Measurements from ENCODE around the gene SLC39A13.

SLC39A13 gene

DNA sequence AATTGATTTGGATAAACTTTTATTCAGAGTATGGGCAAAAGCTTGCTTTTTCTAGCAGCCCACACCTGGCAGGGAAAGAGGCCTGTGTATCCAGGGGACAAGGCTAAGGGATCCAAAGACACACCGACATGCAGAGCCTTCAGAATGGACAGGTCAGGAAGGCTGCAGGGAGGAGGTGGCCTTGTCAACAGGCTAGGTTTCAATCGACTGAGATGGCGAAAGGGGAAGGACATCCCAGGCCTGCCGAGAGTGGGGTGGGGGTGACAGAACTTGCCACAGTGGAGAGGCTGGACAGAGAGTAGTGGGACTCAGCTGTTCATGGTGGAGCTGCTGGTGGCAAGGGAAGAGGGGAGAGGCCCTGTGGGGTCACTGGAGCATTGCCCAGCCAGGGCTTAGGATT is 5.3 kb upstream of the SLC39A13 start:
- no peak overlapping the region for H3K27ac ChIP-seq
- TF ChIP-seq, protein P1, sequence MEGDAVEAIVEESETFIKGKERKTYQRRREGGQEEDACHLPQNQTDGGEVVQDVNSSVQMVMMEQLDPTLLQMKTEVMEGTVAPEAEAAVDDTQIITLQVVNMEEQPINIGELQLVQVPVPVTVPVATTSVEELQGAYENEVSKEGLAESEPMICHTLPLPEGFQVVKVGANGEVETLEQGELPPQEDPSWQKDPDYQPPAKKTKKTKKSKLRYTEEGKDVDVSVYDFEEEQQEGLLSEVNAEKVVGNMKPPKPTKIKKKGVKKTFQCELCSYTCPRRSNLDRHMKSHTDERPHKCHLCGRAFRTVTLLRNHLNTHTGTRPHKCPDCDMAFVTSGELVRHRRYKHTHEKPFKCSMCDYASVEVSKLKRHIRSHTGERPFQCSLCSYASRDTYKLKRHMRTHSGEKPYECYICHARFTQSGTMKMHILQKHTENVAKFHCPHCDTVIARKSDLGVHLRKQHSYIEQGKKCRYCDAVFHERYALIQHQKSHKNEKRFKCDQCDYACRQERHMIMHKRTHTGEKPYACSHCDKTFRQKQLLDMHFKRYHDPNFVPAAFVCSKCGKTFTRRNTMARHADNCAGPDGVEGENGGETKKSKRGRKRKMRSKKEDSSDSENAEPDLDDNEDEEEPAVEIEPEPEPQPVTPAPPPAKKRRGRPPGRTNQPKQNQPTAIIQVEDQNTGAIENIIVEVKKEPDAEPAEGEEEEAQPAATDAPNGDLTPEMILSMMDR (IDR thresholded peaks at IDR 0.05), result no peak
- TF ChIP-seq ZFX (IDR thresholded peaks at IDR 0.05; ENCODE audit: borderline replicate concordance), result no peak

DNA sequence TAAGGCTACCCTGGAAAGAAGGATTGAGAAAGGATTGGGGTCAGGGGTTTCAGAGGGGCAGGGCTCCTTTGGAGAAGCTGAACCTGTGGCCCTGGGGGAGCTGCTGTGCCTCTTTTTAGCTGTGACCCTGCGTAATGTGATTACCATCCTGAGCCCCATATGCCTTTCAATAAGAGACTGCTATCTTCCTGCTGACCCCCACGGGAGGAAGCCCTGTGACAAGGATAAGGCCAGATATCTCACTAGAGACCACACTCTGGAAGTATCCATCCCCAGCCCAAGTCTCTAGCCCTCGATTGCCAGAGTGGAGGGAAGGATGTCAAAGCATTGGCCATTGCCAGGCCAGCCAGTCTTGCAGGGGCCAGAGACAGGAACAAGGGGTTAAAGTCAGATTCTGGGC is 4.8 kb upstream of the SLC39A13 start:
- TF ChIP-seq ZFX (IDR thresholded peaks at IDR 0.05; ENCODE audit: borderline replicate concordance), result no peak
- TF ChIP-seq, protein P1 (IDR thresholded peaks at IDR 0.05), result no peak
- H3K27ac ChIP-seq, result no peak overlapping the region

DNA sequence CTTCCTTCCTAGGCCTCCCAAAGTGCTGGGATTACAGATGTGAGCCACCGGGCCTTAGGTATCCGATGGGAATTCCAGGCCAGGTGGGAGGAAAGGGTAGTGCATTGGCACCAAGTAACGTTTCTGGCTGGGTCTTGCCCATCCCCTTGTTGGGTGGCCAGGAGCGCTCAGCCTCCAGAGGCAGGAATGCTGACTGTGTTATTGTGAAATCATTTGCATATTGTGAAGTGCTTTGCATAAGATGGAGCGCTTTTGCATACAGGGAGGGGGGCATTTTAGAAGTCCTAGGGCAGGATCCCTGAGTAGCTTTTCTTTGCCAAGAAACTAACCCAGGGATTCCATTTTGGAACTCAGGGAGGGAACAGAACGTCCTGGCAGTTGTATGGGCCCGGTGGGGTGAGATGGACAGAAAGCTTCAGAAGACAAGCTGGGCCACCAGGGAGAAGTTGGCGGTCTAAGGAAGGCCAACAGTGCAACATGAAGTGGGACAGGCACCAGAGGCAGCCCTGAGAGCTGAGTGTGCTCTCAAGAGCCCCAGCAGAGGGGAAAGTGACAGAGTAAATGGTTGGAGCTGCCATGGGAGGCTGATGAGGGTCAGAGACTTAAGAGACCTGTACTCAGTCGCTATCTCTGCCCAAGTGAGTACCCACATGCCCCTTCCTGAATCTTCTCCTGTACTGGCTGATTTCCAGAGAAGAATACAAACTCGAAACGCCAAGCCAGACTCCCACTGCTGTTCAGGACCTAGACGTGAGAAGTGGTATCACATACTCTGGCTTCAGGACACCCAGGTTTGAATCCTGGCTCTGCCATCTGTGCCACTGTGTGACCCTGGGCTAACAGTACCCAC is 1.3 kb upstream of the SLC39A13 start:
- H3K27ac ChIP-seq, result peak overlapping the region; percentile 94
- TF ChIP-seq, protein P1 (IDR thresholded peaks at IDR 0.05), result no peak
- TF ChIP-seq ZFX (IDR thresholded peaks at IDR 0.05; ENCODE audit: borderline replicate concordance), result no peak

DNA sequence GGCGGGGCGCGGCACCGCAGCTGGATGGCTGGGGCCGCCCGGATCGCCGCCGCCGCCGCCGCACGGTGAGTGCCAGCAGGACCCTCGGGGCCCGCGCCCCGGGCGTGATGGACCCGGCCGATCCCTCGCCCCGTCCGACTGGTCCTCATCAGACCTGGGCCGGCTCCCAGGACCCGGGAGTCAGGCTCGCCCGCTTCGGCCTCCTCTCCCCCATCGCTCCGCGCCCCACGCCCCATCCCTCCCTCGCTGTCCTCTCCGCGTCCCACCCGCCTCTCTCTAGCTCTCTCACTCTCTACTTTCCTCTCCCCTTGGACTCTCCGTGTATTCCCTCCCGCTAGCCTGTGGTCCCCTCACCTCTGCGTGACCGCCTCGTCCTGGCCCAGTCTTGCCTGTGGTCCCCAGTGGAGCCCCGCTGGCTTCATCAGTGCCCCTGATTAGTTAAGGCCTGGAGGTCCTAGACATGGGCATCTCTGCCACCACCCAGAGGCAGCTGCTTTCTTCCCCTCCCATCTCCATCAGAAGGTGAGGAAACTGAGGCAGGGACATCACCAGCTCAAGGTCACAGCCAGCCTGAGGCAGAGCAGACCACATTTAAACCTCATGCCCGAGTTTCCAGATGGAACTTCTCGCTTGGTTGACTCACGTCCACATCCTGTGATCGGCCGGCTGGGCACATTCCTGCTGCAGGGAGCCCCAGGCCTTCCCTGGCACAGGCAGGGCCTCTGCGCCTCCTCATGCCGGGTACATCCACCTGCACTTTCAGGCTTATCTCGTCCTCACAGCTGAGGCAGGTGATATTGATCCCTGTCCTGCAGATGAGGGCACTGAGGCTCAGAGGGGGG is 429 bp downstream of the SLC39A13 start:
- no peak for TF ChIP-seq ZFX (IDR thresholded peaks at IDR 0.05; ENCODE audit: borderline replicate concordance)
- TF ChIP-seq, protein P1 (IDR thresholded peaks at IDR 0.05), result no peak
- H3K27ac ChIP-seq, result peak overlapping the region; percentile 94

DNA sequence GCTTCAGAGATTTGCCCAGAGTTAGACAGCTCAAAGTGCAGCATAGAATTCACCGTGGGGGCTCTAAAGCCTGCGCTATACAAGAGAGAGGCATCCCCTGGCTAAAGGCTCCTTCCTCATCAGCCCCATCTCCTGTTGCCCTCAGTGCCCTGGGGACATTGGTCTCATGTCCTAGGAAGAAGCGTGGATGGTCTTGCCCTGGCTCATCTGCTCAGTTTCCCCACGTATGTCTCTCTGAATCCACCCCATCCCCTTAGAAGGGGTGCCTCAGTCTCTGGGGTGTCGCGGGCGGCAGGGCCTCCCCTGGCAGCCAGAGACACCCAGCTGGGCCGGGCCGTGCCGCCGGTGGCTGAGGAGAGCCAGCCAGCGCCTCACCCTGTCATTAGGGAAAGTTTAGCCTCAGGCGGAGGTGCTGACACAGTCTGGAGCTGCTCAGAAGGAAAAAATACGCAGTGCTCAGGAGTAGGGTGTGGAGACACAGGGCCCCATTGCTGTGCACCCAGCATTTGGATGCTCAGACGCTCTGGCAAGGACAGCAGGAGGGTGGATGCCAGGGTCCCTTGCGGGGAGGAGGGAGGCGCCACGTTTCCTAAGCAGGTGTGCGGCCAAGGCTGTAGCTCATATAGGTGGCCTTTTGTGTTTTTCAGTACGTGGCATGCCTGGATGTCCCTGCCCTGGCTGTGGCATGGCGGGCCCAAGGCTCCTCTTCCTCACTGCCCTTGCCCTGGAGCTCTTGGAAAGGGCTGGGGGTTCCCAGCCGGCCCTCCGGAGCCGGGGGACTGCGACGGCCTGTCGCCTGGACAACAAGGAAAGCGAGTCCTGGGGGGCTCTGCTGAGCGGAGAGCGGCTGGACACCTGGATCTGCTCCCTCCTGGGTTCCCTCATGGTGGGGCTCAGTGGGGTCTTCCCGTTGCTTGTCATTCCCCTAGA is 1.3 kb downstream of the SLC39A13 start:
- TF ChIP-seq ZFX (IDR thresholded peaks at IDR 0.05; ENCODE audit: borderline replicate concordance), result no peak
- TF ChIP-seq, protein P1 (IDR thresholded peaks at IDR 0.05), result no peak
- H3K27ac ChIP-seq, result no peak overlapping the region

DNA sequence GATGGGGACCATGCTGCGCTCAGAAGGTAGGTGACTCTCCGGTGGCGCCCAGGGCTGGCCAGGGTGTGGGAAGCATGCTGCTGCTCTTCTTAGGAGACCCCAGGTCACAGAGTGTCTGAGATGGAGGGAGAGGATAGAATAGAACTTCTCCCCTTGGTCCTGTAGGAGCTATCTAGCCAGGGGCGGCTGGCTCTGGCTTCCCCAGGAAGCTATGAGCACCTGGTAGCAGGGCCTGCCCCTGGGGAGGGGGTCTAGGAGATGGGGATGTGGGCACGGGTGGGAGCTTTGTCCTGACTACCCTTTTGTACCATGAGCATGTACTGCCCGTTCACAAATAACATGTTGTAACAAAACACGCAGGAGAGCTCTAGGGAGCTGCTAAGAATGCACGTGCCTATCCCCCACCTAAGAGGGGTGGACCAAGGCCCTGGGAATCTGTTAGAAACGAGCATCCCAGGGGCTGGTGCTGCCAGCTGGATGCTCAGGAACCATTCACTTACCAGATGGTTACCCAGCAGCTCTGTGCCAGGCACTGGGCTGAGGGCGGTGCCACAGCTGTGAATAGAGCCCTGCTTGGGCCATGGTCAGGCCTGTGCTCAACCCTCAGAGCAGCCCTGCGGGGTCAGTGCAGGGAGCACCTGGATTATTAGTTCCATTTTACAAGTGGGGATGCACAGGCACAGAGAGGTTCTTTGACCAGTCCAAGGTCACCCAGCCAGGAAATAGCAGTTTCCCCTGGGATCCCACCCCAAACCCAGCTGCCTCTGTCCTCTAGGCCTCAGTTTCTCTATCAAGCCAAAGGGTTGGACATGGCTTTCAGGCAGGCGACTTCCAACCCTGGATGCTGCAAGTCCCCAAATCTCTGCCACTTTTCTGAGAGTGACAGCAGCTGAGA is 2.2 kb downstream of the SLC39A13 start:
- no peak overlapping the region for H3K27ac ChIP-seq
- TF ChIP-seq, protein P1 (IDR thresholded peaks at IDR 0.05), result no peak
- no peak for TF ChIP-seq ZFX (IDR thresholded peaks at IDR 0.05; ENCODE audit: borderline replicate concordance)

All from 22Rv1 (cell line).